IPS DF 4.7 (cell line): Measurements from ENCODE around the gene BIVM.
A peak's percentile ranks its signal among the peaks of the same experiment; 100 is the strongest.
"Not testable (repeated sequence)": the region's sequence is repeated elsewhere in the genome, so short reads cannot be mapped to it uniquely, and the experiment has no call there.

ENCODE experiments used
- DNase-seq: peaks from one replicate; pipeline ENCODE4 v3.0.0-alpha.2; 2013; ENCODE audit warnings: low spot score; ENCODE audit errors: extremely low read depth

Gene BIVM

GRCh38 chr13:102798581-102799425 lies at the start of gene BIVM, which contains the start of gene POGLUT2:
Gene BIVM, plus strand, starts transcription at chr13:102799119. Its CDS starts 8,149 bp downstream, at chr13:102807268.
Gene POGLUT2, minus strand, starts transcription at chr13:102798976. Its CDS starts 306 bp downstream, at chr13:102798670.
- DNase-seq = peak; percentile 83

- no peak for DNase-seq
These were observed 47.0 kb upstream of the BIVM start for GRCh38 chr13:102751886-102752285.

GRCh38 chr13:102757006-102757405 lies 41.9 kb upstream of the BIVM start:
- no peak for DNase-seq

GRCh38 chr13:102758842-102759241 lies 40.1 kb upstream of the BIVM start:
- DNase-seq = no peak

GRCh38 chr13:102761071-102761470 lies 37.8 kb upstream of the BIVM start:
- no peak for DNase-seq

- no peak for DNase-seq
These were observed 35.2 kb upstream of the BIVM start for GRCh38 chr13:102763741-102764140.

GRCh38 chr13:102768909-102769308 lies 30.0 kb upstream of the BIVM start:
- no peak for DNase-seq

GRCh38 chr13:102769679-102770078 lies 29.2 kb upstream of the BIVM start:
- DNase-seq = no peak

- no peak for DNase-seq
These were observed 28.5 kb upstream of the BIVM start for GRCh38 chr13:102770435-102770834.

GRCh38 chr13:102771298-102772041 lies 27.4 kb upstream of the BIVM start:
- no peak for DNase-seq

- DNase-seq = no peak
These were observed 26.9 kb upstream of the BIVM start for GRCh38 chr13:102772042-102772425.

GRCh38 chr13:102773441-102774213 lies 25.3 kb upstream of the BIVM start, which contains the start of gene TEX30:
Gene TEX30, minus strand, starts transcription at chr13:102773786. Its CDS starts 3,760 bp downstream, at chr13:102770026.
- DNase-seq = no peak

GRCh38 chr13:102774214-102774568 lies 24.7 kb upstream of the BIVM start:
- no peak for DNase-seq

GRCh38 chr13:102774591-102775520 lies 24.1 kb upstream of the BIVM start:
- no peak for DNase-seq

GRCh38 chr13:102776271-102776670 lies 22.6 kb upstream of the BIVM start:
- no peak for DNase-seq

GRCh38 chr13:102777736-102778135 lies 21.2 kb upstream of the BIVM start:
- no peak for DNase-seq

GRCh38 chr13:102779436-102780159 lies 19.3 kb upstream of the BIVM start:
- DNase-seq = no peak

- DNase-seq = not testable (repeated sequence)
These were observed 18.3 kb upstream of the BIVM start for GRCh38 chr13:102780656-102781055.

- no peak for DNase-seq
These were observed 17.3 kb upstream of the BIVM start for GRCh38 chr13:102781591-102781990.

- no peak for DNase-seq
These were observed 14.4 kb upstream of the BIVM start for GRCh38 chr13:102784483-102784882.
